K562 (cell line): ENCODE measurements around the gene COL20A1. TPM values are rescaled to one million over a fixed set of nuclear protein-coding genes. Genes with fewer than 3 reads are reported as not detected.

Source experiments
- ATAC-seq: fragments of 200-7000 bp; cut with Tn5 transposase; 3 replicates; pipeline ENCODE4 v1.9.1; 2020; ENCODE audit warnings: moderate library complexity
- BruUV-seq: library from RNA; stranded (reverse); fragments of 400-500 nt; replicated peaks from 2 replicates; lab custom pipeline; 2021; lab: Mats Ljungman, UMichigan
- CTCF ChIA-PET: fragments of 300-600 bp; formaldehyde crosslinking; extraction: SDS; loops from one replicate; lab custom pipeline; 2021; ENCODE audit warnings: low intra/inter-chr PET ratio; lab: Yijun Ruan, JAX
- POLR2A ChIA-PET: fragments of 300-600, 350-650 bp; sonication (Branson Sonifier 250); formaldehyde crosslinking; extraction: SDS; loops from one replicate; lab custom pipeline; 2021; ENCODE audit warnings: antibody characterized with exemption, inconsistent platforms; lab: Yijun Ruan, JAX
- DNase-seq, 4 experiments: peaks; one replicate each; pipeline versions ENCODE4 v3.0.0 to v3.0.0-alpha.2; 2011 to 2018; ENCODE audit warnings: low spot score in 3 of 4, mixed read lengths in 3 of 4; ENCODE audit errors: extremely low read depth in 1 of 4
- FAIRE-seq: peaks from 2 replicates; lab custom pipeline; 2011; peaks lifted over from hg19 to GRCh38; lab: Jason Lieb, UNC
- H2AFZ ChIP-seq: 2 replicates; pipeline ENCODE4 v1.6.0; 2011; ENCODE audit warnings: low read depth, low read length, control low read depth, inconsistent platforms
- H3K27ac ChIP-seq: fragments of 200-600 bp; 3 replicates; pipeline ENCODE4 v1.8.0; 2011; ENCODE audit warnings: low read depth, mild to moderate bottlenecking, control low read depth, inconsistent platforms, low read length, moderate library complexity, mixed read lengths; ENCODE audit errors: extremely low read depth
- H3K27me3 ChIP-seq, 2 experiments: fragments of 300-600 bp in 1 of 2; 2 replicates in 1 of 2; 3 replicates in 1 of 2; pipeline versions ENCODE4 v1.6.0 to v1.8.0; 2011; ENCODE audit warnings: inconsistent platforms in 2 of 2, low read length in 2 of 2, mild to moderate bottlenecking in 1 of 2, mixed read lengths in 1 of 2, moderate library complexity in 1 of 2; ENCODE audit not compliant: control insufficient read depth in 2 of 2, insufficient read depth in 2 of 2
- H3K36me3 ChIP-seq: fragments of 300-600 bp; 3 replicates; pipeline ENCODE4 v1.8.0; 2011; ENCODE audit warnings: mild to moderate bottlenecking, low read length, inconsistent platforms; ENCODE audit not compliant: control insufficient read depth, insufficient read depth
- H3K4me1 ChIP-seq, 2 experiments: fragments of 200-600 bp in 1 of 2; replicated peaks in 1 of 2; 2 replicates in 1 of 2; 3 replicates in 1 of 2; pipeline versions ENCODE4 v1.5.1 to v1.8.0; 2011; ENCODE audit warnings: inconsistent platforms in 2 of 2, low read length in 2 of 2, mild to moderate bottlenecking in 1 of 2, mixed read lengths in 1 of 2, moderate library complexity in 1 of 2; ENCODE audit not compliant: control insufficient read depth in 2 of 2, insufficient read depth in 2 of 2
- H3K4me2 ChIP-seq: 2 replicates; pipeline ENCODE4 v1.6.1; 2011; ENCODE audit warnings: low read length, control low read depth, inconsistent platforms, mixed read lengths; ENCODE audit not compliant: insufficient read depth
- H3K4me3 ChIP-seq: fragments of 200-600 bp; sonication (generic), shearing (Covaris generic); 2 replicates; pipeline ENCODE4 v1.5.1; 2016; ENCODE audit warnings: control low read depth, inconsistent platforms
- H3K79me2 ChIP-seq: fragments of 200-600 bp; 3 replicates; pipeline ENCODE4 v1.8.0; 2011; ENCODE audit warnings: low read length, inconsistent platforms; ENCODE audit not compliant: control insufficient read depth, insufficient read depth
- H3K9ac ChIP-seq, 2 experiments: 2 replicates each; pipeline versions ENCODE4 v1.6.0 to v1.6.1; 2011; ENCODE audit warnings: low read depth in 2 of 2, low read length in 2 of 2, control low read depth in 1 of 2, inconsistent platforms in 1 of 2, mild to moderate bottlenecking in 1 of 2, mixed read lengths in 1 of 2; ENCODE audit not compliant: insufficient read depth in 1 of 2
- H3K9me1 ChIP-seq: one replicate; pipeline ENCODE4 v1.6.0; 2011; ENCODE audit warnings: inconsistent platforms, mild to moderate bottlenecking, low read length, moderate library complexity; ENCODE audit not compliant: control insufficient read depth, insufficient read depth
- H3K9me3 ChIP-seq: replicated peaks from 2 replicates; pipeline ENCODE4 v1.5.1; 2011; ENCODE audit warnings: low read depth, low read length, inconsistent platforms; ENCODE audit not compliant: control insufficient read depth, insufficient read depth
- H4K20me1 ChIP-seq: replicated peaks from 2 replicates; pipeline ENCODE4 v1.6.1; 2011; ENCODE audit warnings: low read length, inconsistent platforms, mixed read lengths; ENCODE audit not compliant: control insufficient read depth, insufficient read depth
- HDAC1 ChIP-seq, 2 experiments: fragments of 450-650 bp; IDR thresholded peaks; 2 replicates each; pipeline ENCODE4 v1.6.1; 2016 to 2017; ENCODE audit warnings: inconsistent platforms in 1 of 2, mild to moderate bottlenecking in 1 of 2, moderate library complexity in 1 of 2
- HDAC3 ChIP-seq: fragments of 450-650 bp; IDR thresholded peaks from 2 replicates; pipeline ENCODE4 v1.6.1; 2018; ENCODE audit warnings: borderline replicate concordance, mild to moderate bottlenecking, moderate library complexity; ENCODE audit not compliant: partially characterized antibody
- MTA2 ChIP-seq: fragments of 450-650 bp; IDR thresholded peaks from 2 replicates; pipeline ENCODE4 v1.6.1; 2016; ENCODE audit warnings: low read depth
- NFATC3 ChIP-seq: fragments of 450-650 bp; IDR thresholded peaks from 2 replicates; pipeline ENCODE4 v1.6.1; 2017; ENCODE audit warnings: mild to moderate bottlenecking
- OTX1 ChIP-seq: fragments of 450-650 bp; formaldehyde crosslinking; IDR thresholded peaks from 2 replicates; pipeline ENCODE4 v1.4.0; 2022; ENCODE audit warnings: mild to moderate bottlenecking
- TCF3 ChIP-seq: sonication (generic); formaldehyde crosslinking; IDR thresholded peaks from 2 replicates; pipeline ENCODE4 v1.4.0; 2020; ENCODE audit warnings: mild to moderate bottlenecking, missing genetic modification reagents
- WGBS: fragments of 100-300 bp; shearing (Covaris generic); methylation state at CpG from one replicate; pipeline ENCODE4 v1.1.6; 2016; ENCODE audit warnings: low coverage, mixed read lengths; ENCODE audit not compliant: insufficient coverage; ENCODE audit errors: missing lambda C conversion rate; 5-methylcytosine and 5-hydroxymethylcytosine counted together
- in situ Hi-C: fragments of 300-500 bp; cut with MboI; formaldehyde crosslinking; loops from 4 replicates; pipeline ENCODE4 v1.15.0; 2018; ENCODE audit warnings: inconsistent platforms, mixed read lengths
- intact Hi-C: fragments of 100-400 bp; cut with micrococcal nuclease; formaldehyde crosslinking; loops from 2 replicates; pipeline ENCODE4 v1.14.2; 2022
- polyA plus RNA-seq, 8 experiments: library from polyadenylated mRNA; depleted of rRNA in 4 of 8; stranded (reverse) in 5 of 8; unstranded in 3 of 8; fragments of >200 nt; fragmentation: Nextera tagmentation in 2 of 8; fragmentation: Illumina TruSeq in 1 of 8; extraction: Ambion mirVana in 2 of 8; extraction: Trizol in 1 of 8; gene quantifications; 2 replicates each; pipeline versions ENCODE4 v1.2.1 to v1.2.3, GENCODE V29; 2011 to 2014; ENCODE audit warnings: inconsistent platforms in 1 of 8, missing spikeins in 1 of 8
- total RNA-seq, 7 experiments: library from RNA; depleted of rRNA in 6 of 7; stranded (reverse); fragments of >200 nt in 6 of 7; fragmentation: Illumina TruSeq in 2 of 7; extraction: Trizol in 2 of 7; gene quantifications; 2 replicates each; pipeline versions ENCODE4 v1.2.1 to v1.2.3, GENCODE V29; 2011 to 2021; ENCODE audit warnings: low replicate concordance in 1 of 7
- TF ChIP-seq, protein P1 (sequence below): fragments of 250-450 bp; sonication (Bioruptor Pico); IDR thresholded peaks from 2 replicates; pipeline ENCODE4 v1.8.0; 2021; ENCODE audit warnings: moderate library complexity, mild to moderate bottlenecking, inconsistent platforms
- TF ChIP-seq, protein P2 (sequence below): fragments of 450-650 bp; formaldehyde crosslinking; IDR thresholded peaks from 2 replicates; pipeline ENCODE4 v1.4.0; 2020; ENCODE audit warnings: mild to moderate bottlenecking, moderate library complexity
- TF ChIP-seq, protein P3 (sequence below): fragments of 450-650 bp; IDR thresholded peaks from 2 replicates; pipeline ENCODE4 v1.6.1; 2016; ENCODE audit warnings: mild to moderate bottlenecking, moderate library complexity

The COL20A1 gene
- total and polyA plus RNA-seq, 9 of the 15 experiments (the other 6 are each of a cell fraction or from before 2014, with no cell fraction given): not detected

- BruUV-seq: no TSS peak
- no peaks in the 10 kb centered on the region for H3K79me2 ChIP-seq
- no peak overlapping the region for H3K4me2 ChIP-seq
- no peak overlapping the region for H3K27ac ChIP-seq
- intact Hi-C loops (loop anchor here (5.0 kb wide), 2 partner anchors 161 to 201 kb away; no protein-coding TSS in a partner anchor), in situ Hi-C loops (no loop called here)
- peaks cover 8% of the 10 kb centered on the region for H3K9me3 ChIP-seq
- peaks cover 0 to 8% of the 10 kb centered on the region in 2 experiments; a peak in 2 of 5 replicates for H3K4me1 ChIP-seq
- H3K4me3 ChIP-seq: no peak overlapping the region
- H3K27me3 ChIP-seq: peaks cover 0 to 18% of the 10 kb centered on the region in 2 experiments; a peak in 2 of 5 replicates
- WGBS: 10% methylated on average over 10 of the region's 11 CpGs
- no peak for DNase-seq
- no peaks in the 10 kb centered on the region for H3K36me3 ChIP-seq
- H3K9ac ChIP-seq: no peak overlapping the region
- no peaks in the 10 kb centered on the region for H3K9me1 ChIP-seq
- ChIA-PET POLR2A (no interaction called here), CTCF (no interaction called here)
- FAIRE-seq: no peak
- H2AFZ ChIP-seq: no peak overlapping the region
- no peak for ATAC-seq
- no peaks in the 10 kb centered on the region for H4K20me1 ChIP-seq
- TF ChIP-seq HDAC3 (no peak), TCF3 (CRISPR knock-in tag) (no peak), OTX1 (CRISPR knock-in tag) (no peak), HDAC1 (IDR thresholded peaks at IDR 0.05) (no peak), MTA2 (no peak), NFATC3 (no peak)
- TF ChIP-seq, protein P1, sequence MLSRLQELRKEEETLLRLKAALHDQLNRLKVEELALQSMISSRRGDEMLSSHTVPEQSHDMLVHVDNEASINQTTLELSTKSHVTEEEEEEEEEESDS (CRISPR knock-in tag): no peak
- TF ChIP-seq, protein P2, sequence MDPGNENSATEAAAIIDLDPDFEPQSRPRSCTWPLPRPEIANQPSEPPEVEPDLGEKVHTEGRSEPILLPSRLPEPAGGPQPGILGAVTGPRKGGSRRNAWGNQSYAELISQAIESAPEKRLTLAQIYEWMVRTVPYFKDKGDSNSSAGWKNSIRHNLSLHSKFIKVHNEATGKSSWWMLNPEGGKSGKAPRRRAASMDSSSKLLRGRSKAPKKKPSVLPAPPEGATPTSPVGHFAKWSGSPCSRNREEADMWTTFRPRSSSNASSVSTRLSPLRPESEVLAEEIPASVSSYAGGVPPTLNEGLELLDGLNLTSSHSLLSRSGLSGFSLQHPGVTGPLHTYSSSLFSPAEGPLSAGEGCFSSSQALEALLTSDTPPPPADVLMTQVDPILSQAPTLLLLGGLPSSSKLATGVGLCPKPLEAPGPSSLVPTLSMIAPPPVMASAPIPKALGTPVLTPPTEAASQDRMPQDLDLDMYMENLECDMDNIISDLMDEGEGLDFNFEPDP (CRISPR knock-in tag): no peak
- TF ChIP-seq, protein P3, sequence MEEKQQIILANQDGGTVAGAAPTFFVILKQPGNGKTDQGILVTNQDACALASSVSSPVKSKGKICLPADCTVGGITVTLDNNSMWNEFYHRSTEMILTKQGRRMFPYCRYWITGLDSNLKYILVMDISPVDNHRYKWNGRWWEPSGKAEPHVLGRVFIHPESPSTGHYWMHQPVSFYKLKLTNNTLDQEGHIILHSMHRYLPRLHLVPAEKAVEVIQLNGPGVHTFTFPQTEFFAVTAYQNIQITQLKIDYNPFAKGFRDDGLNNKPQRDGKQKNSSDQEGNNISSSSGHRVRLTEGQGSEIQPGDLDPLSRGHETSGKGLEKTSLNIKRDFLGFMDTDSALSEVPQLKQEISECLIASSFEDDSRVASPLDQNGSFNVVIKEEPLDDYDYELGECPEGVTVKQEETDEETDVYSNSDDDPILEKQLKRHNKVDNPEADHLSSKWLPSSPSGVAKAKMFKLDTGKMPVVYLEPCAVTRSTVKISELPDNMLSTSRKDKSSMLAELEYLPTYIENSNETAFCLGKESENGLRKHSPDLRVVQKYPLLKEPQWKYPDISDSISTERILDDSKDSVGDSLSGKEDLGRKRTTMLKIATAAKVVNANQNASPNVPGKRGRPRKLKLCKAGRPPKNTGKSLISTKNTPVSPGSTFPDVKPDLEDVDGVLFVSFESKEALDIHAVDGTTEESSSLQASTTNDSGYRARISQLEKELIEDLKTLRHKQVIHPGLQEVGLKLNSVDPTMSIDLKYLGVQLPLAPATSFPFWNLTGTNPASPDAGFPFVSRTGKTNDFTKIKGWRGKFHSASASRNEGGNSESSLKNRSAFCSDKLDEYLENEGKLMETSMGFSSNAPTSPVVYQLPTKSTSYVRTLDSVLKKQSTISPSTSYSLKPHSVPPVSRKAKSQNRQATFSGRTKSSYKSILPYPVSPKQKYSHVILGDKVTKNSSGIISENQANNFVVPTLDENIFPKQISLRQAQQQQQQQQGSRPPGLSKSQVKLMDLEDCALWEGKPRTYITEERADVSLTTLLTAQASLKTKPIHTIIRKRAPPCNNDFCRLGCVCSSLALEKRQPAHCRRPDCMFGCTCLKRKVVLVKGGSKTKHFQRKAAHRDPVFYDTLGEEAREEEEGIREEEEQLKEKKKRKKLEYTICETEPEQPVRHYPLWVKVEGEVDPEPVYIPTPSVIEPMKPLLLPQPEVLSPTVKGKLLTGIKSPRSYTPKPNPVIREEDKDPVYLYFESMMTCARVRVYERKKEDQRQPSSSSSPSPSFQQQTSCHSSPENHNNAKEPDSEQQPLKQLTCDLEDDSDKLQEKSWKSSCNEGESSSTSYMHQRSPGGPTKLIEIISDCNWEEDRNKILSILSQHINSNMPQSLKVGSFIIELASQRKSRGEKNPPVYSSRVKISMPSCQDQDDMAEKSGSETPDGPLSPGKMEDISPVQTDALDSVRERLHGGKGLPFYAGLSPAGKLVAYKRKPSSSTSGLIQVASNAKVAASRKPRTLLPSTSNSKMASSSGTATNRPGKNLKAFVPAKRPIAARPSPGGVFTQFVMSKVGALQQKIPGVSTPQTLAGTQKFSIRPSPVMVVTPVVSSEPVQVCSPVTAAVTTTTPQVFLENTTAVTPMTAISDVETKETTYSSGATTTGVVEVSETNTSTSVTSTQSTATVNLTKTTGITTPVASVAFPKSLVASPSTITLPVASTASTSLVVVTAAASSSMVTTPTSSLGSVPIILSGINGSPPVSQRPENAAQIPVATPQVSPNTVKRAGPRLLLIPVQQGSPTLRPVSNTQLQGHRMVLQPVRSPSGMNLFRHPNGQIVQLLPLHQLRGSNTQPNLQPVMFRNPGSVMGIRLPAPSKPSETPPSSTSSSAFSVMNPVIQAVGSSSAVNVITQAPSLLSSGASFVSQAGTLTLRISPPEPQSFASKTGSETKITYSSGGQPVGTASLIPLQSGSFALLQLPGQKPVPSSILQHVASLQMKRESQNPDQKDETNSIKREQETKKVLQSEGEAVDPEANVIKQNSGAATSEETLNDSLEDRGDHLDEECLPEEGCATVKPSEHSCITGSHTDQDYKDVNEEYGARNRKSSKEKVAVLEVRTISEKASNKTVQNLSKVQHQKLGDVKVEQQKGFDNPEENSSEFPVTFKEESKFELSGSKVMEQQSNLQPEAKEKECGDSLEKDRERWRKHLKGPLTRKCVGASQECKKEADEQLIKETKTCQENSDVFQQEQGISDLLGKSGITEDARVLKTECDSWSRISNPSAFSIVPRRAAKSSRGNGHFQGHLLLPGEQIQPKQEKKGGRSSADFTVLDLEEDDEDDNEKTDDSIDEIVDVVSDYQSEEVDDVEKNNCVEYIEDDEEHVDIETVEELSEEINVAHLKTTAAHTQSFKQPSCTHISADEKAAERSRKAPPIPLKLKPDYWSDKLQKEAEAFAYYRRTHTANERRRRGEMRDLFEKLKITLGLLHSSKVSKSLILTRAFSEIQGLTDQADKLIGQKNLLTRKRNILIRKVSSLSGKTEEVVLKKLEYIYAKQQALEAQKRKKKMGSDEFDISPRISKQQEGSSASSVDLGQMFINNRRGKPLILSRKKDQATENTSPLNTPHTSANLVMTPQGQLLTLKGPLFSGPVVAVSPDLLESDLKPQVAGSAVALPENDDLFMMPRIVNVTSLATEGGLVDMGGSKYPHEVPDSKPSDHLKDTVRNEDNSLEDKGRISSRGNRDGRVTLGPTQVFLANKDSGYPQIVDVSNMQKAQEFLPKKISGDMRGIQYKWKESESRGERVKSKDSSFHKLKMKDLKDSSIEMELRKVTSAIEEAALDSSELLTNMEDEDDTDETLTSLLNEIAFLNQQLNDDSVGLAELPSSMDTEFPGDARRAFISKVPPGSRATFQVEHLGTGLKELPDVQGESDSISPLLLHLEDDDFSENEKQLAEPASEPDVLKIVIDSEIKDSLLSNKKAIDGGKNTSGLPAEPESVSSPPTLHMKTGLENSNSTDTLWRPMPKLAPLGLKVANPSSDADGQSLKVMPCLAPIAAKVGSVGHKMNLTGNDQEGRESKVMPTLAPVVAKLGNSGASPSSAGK: no peak
These were observed 90.6 kb downstream of the COL20A1 start for GRCh38 chr20:63383556-63383955.
